ENCODE data around the gene CKLF. TPM values are rescaled to one million over a fixed set of nuclear protein-coding genes. Genes with fewer than 3 reads are reported as not detected.

Gene CKLF
- total and polyA plus RNA-seq, 9 donors: 21.9 to 46.6 (median 31.2) TPM

GRCh38 chr16:66551788-66552285, 539 bp upstream of the CKLF start:
- 38% methylated on average over 4 of the region's 8 CpGs for WGBS (ENCODE audit: insufficient coverage)
- peaks cover 14% of the 10 kb centered on the region for H3K36me3 ChIP-seq (ENCODE audit: control insufficient read depth, insufficient read depth, low read length)
- no peaks in the 10 kb centered on the region for H3K9me3 ChIP-seq (replicated peaks; ENCODE audit: control insufficient read depth, low read depth, low read length)
- no peaks in the 10 kb centered on the region for H3K27me3 ChIP-seq (ENCODE audit: control insufficient read depth, insufficient read depth, low read length)
- DNase-seq: peak; percentile 32
- peaks cover 33% of the 10 kb centered on the region for H3K4me1 ChIP-seq (ENCODE audit: control insufficient read depth, insufficient read depth, low read length)
- peak overlapping the region; percentile 68 for H3K4me3 ChIP-seq (ENCODE audit: low read length)
- peak overlapping the region; percentile 97 for H3K27ac ChIP-seq (ENCODE audit: low read length)

- peak overlapping the region; percentile 97 for H3K27ac ChIP-seq (ENCODE audit: low read length)
- H3K4me1 ChIP-seq (ENCODE audit: control insufficient read depth, insufficient read depth, low read length): peaks cover 33% of the 10 kb centered on the region
- 33% methylated on average over 6 of the region's 8 CpGs for WGBS (ENCODE audit: insufficient coverage)
- H3K36me3 ChIP-seq (ENCODE audit: control insufficient read depth, insufficient read depth, low read length): peaks cover 3% of the 10 kb centered on the region
- DNase-seq: peak; percentile 44
- no peaks in the 10 kb centered on the region for H3K27me3 ChIP-seq (ENCODE audit: control insufficient read depth, insufficient read depth, low read length)
- no peaks in the 10 kb centered on the region for H3K9me3 ChIP-seq (replicated peaks; ENCODE audit: control insufficient read depth, low read depth, low read length)
- peak overlapping the region; percentile 68 for H3K4me3 ChIP-seq (ENCODE audit: low read length)
Measured at GRCh38 chr16:66553223-66553622, 847 bp downstream of the CKLF start.

GRCh38 chr16:66554021-66554420, 1.6 kb downstream of the CKLF start:
- H3K27ac ChIP-seq (ENCODE audit: low read length): no peak overlapping the region
- no peaks in the 10 kb centered on the region for H3K9me3 ChIP-seq (replicated peaks; ENCODE audit: control insufficient read depth, low read depth, low read length)
- peaks cover 31% of the 10 kb centered on the region for H3K4me1 ChIP-seq (ENCODE audit: control insufficient read depth, insufficient read depth, low read length)
- WGBS (ENCODE audit: insufficient coverage): 100% methylated on average over 3 of the region's 3 CpGs
- peaks cover 10% of the 10 kb centered on the region for H3K36me3 ChIP-seq (ENCODE audit: control insufficient read depth, insufficient read depth, low read length)
- no peaks in the 10 kb centered on the region for H3K27me3 ChIP-seq (ENCODE audit: control insufficient read depth, insufficient read depth, low read length)
- no peak overlapping the region for H3K4me3 ChIP-seq (ENCODE audit: low read length)
- no peak for DNase-seq

- Histone ChIP-seq H3K27me3 (ENCODE audit: control insufficient read depth, insufficient read depth, low read length) (no peaks in the 10 kb centered on the region), H3K9me3 (replicated peaks; ENCODE audit: control insufficient read depth, low read depth, low read length) (no peaks in the 10 kb centered on the region), H3K36me3 (ENCODE audit: control insufficient read depth, insufficient read depth, low read length) (peaks cover 13% of the 10 kb centered on the region), H3K27ac (ENCODE audit: low read length) (no peak overlapping the region), H3K4me1 (ENCODE audit: control insufficient read depth, insufficient read depth, low read length) (peaks cover 27% of the 10 kb centered on the region), H3K4me3 (ENCODE audit: low read length) (no peak overlapping the region)
- 94% methylated on average over 5 of the region's 6 CpGs for WGBS (ENCODE audit: insufficient coverage)
- DNase-seq: no peak
Measured at GRCh38 chr16:66554495-66554894, 2.1 kb downstream of the CKLF start.

- Histone ChIP-seq H3K4me3 (ENCODE audit: low read length) (no peak overlapping the region), H3K27ac (ENCODE audit: low read length) (no peak overlapping the region), H3K4me1 (ENCODE audit: control insufficient read depth, insufficient read depth, low read length) (no peaks in the 10 kb centered on the region), H3K9me3 (replicated peaks; ENCODE audit: control insufficient read depth, low read depth, low read length) (no peaks in the 10 kb centered on the region), H3K36me3 (ENCODE audit: control insufficient read depth, insufficient read depth, low read length) (peaks cover 31% of the 10 kb centered on the region), H3K27me3 (ENCODE audit: control insufficient read depth, insufficient read depth, low read length) (no peaks in the 10 kb centered on the region)
- DNase-seq: no peak
- WGBS (ENCODE audit: insufficient coverage): 71% methylated on average over 1 of the region's 1 CpG
Measured at GRCh38 chr16:66560107-66560506, 7.7 kb downstream of the CKLF start.

GRCh38 chr16:66561381-66562080, 9.2 kb downstream of the CKLF start:
- Histone ChIP-seq H3K36me3 (ENCODE audit: control insufficient read depth, insufficient read depth, low read length) (peaks cover 42% of the 10 kb centered on the region), H3K4me1 (ENCODE audit: control insufficient read depth, insufficient read depth, low read length) (no peaks in the 10 kb centered on the region), H3K27ac (ENCODE audit: low read length) (no peak overlapping the region), H3K9me3 (replicated peaks; ENCODE audit: control insufficient read depth, low read depth, low read length) (no peaks in the 10 kb centered on the region), H3K4me3 (ENCODE audit: low read length) (no peak overlapping the region), H3K27me3 (ENCODE audit: control insufficient read depth, insufficient read depth, low read length) (no peaks in the 10 kb centered on the region)
- WGBS (ENCODE audit: insufficient coverage): no CpG with 5 or more reads among the region's 3 CpGs
- DNase-seq: no peak

- DNase-seq: no peak
- WGBS (ENCODE audit: insufficient coverage): no CpG with 5 or more reads among the region's 1 CpG
- Histone ChIP-seq H3K27me3 (ENCODE audit: control insufficient read depth, insufficient read depth, low read length) (no peaks in the 10 kb centered on the region), H3K9me3 (replicated peaks; ENCODE audit: control insufficient read depth, low read depth, low read length) (no peaks in the 10 kb centered on the region), H3K27ac (ENCODE audit: low read length) (no peak overlapping the region), H3K36me3 (ENCODE audit: control insufficient read depth, insufficient read depth, low read length) (peaks cover 47% of the 10 kb centered on the region), H3K4me1 (ENCODE audit: control insufficient read depth, insufficient read depth, low read length) (no peaks in the 10 kb centered on the region), H3K4me3 (ENCODE audit: low read length) (no peak overlapping the region)
Measured at GRCh38 chr16:66562409-66562808, 10.0 kb downstream of the CKLF start.

- Histone ChIP-seq H3K9me3 (replicated peaks; ENCODE audit: control insufficient read depth, low read depth, low read length) (no peaks in the 10 kb centered on the region), H3K4me3 (ENCODE audit: low read length) (no peak overlapping the region), H3K4me1 (ENCODE audit: control insufficient read depth, insufficient read depth, low read length) (no peaks in the 10 kb centered on the region), H3K36me3 (ENCODE audit: control insufficient read depth, insufficient read depth, low read length) (peaks cover 47% of the 10 kb centered on the region), H3K27me3 (ENCODE audit: control insufficient read depth, insufficient read depth, low read length) (no peaks in the 10 kb centered on the region), H3K27ac (ENCODE audit: low read length) (no peak overlapping the region)
- whole genome bisulfite sequencing (ENCODE audit: insufficient coverage): no CpG with 5 or more reads among the region's 2 CpGs
- no peak for DNase-seq
Measured at GRCh38 chr16:66562986-66563385, 10.6 kb downstream of the CKLF start.

GRCh38 chr16:66563574-66564334, 11.4 kb downstream of the CKLF start:
- no peak for DNase-seq
- H3K27ac ChIP-seq (ENCODE audit: low read length): no peak overlapping the region
- peaks cover 42% of the 10 kb centered on the region for H3K36me3 ChIP-seq (ENCODE audit: control insufficient read depth, insufficient read depth, low read length)
- no CpG with 5 or more reads among the region's 2 CpGs for WGBS (ENCODE audit: insufficient coverage)
- no peaks in the 10 kb centered on the region for H3K4me1 ChIP-seq (ENCODE audit: control insufficient read depth, insufficient read depth, low read length)
- no peaks in the 10 kb centered on the region for H3K27me3 ChIP-seq (ENCODE audit: control insufficient read depth, insufficient read depth, low read length)
- no peaks in the 10 kb centered on the region for H3K9me3 ChIP-seq (replicated peaks; ENCODE audit: control insufficient read depth, low read depth, low read length)
- no peak overlapping the region for H3K4me3 ChIP-seq (ENCODE audit: low read length)

- H3K4me3 ChIP-seq (ENCODE audit: low read length): no peak within 1 kb of the TSS
- H3K36me3 ChIP-seq (ENCODE audit: control insufficient read depth, insufficient read depth, low read length): peaks cover 33% of the 10 kb centered on the region
- no peaks in the 10 kb centered on the region for H3K9me3 ChIP-seq (replicated peaks; ENCODE audit: control insufficient read depth, low read depth, low read length)
- DNase-seq: no peak
- 80% methylated on average over 48 of the region's 54 CpGs for WGBS (ENCODE audit: insufficient coverage)
- no peaks in the 10 kb centered on the region for H3K27me3 ChIP-seq (ENCODE audit: control insufficient read depth, insufficient read depth, low read length)
- H3K4me1 ChIP-seq (ENCODE audit: control insufficient read depth, insufficient read depth, low read length): no peaks in the 10 kb centered on the region
- H3K27ac ChIP-seq (ENCODE audit: low read length): no peak within 1 kb of the TSS
Measured at GRCh38 chr16:66566051-66566901, 13.9 kb downstream of the CKLF start, which contains the start of gene CMTM1. CMTM1 (plus strand) TSS chr16:66566439; CDS start chr16:66566514, 75 bp downstream.

All from muscle of leg (tissue), 11 donors.